D721Med (cell line): Measurements from ENCODE around the gene LDLRAD4.
"Not testable (repeated sequence)": the region's sequence is repeated elsewhere in the genome, so short reads cannot be mapped to it uniquely, and the experiment has no call there.

Experiments used
- DNase-seq: peaks from one replicate; pipeline ENCODE4 v3.0.0; 2011; ENCODE audit warnings: low spot score; ENCODE audit not compliant: insufficient read length
- FAIRE-seq: peaks from 2 replicates; lab custom pipeline; 2011; peaks lifted over from hg19 to GRCh38; lab: Jason Lieb, UNC
- CTCF ChIP-seq: IDR thresholded peaks from 2 replicates; pipeline ENCODE4 v1.5.1; 2012; ENCODE audit warnings: mild to moderate bottlenecking, control low read depth; ENCODE audit not compliant: insufficient read depth; ENCODE audit errors: missing control alignments

The LDLRAD4 gene

DNA sequence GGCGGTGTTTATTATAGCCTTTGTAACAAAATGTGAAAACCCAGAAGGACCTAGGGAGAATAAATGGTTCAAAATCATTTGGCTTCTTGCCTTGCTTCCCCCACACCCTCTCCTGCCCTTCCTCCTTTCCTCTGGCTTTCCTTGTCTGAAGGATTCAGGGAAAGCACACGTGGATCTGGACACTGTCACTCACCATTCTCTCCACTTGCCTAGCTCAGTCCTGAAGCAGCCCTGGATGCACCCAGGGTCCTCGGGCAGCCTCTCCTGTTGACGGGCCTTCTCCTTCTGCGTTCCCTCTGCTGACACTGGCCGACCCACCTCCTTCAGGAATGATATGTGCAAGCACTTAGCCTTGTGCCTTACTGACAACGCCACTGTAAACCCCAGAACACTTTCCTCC is 439.4 kb downstream of the LDLRAD4 start:
- TF ChIP-seq CTCF: no peak
- FAIRE-seq: no peak

GRCh38 chr18:13658436-13659204 is 440.1 kb downstream of the LDLRAD4 start:
- TF ChIP-seq CTCF: no peak
- DNase-seq (no peak), FAIRE-seq (no peak)

More for the DNA sequence above, 439.4 kb downstream of the LDLRAD4 start:
- no peak for DNase-seq

DNA sequence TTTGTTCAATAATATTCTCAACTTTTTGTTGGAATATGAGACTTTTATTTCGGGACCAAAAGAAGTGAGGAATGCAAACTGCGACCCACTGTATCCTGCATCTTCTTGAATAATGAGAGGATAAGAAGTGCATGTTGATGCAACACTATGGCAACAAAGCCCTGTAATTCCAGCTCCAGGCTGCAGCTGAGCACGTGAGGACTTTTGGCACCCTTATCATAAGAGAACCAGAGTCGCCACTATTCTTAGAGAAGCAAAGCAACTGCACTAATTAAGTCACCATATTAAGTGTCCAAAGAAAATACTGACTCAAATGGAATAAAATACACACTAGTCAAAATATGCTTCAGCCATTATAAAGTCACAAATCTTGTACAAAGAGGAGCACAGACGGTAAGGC is 441.9 kb downstream of the LDLRAD4 start:
- no peak for FAIRE-seq
- no peak for TF ChIP-seq CTCF

DNA sequence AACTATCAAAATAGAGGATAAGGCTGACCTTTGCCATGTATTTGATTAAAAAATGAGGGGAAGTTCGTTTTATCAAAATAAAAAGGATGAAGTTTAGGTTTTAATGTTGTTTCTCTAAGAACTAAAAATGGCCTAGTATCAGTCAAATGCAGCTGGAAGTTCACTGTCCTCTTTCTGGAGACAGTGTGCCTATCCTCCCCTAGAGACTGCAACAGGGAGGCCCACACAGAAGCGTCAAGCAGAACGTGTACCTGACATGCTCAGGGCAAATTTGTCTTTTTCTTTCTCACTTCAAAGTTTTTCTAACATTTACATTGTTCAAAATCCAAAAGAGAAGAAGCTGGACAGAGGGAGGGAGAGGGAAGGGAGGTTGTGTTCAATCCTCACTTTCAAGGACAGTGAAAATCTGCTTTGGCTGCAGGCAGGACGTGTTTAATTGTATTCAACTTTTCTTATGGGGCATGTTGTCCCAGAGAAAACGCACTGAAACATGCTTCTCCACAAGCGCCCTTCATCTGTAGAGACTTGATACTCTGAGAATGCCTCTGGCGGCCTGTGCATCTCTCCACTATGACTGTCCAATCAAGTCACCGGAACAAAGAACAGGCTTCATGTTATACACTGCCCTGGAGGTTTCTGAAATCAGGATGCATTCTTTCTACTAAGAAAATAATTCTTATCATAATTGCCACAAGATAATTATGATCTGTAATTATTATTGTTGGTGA is 442.7 kb downstream of the LDLRAD4 start:
- DNase-seq (no peak), FAIRE-seq (no peak)
- TF ChIP-seq CTCF: no peak

More for the DNA sequence above, 441.9 kb downstream of the LDLRAD4 start:
- DNase-seq: no peak

DNA sequence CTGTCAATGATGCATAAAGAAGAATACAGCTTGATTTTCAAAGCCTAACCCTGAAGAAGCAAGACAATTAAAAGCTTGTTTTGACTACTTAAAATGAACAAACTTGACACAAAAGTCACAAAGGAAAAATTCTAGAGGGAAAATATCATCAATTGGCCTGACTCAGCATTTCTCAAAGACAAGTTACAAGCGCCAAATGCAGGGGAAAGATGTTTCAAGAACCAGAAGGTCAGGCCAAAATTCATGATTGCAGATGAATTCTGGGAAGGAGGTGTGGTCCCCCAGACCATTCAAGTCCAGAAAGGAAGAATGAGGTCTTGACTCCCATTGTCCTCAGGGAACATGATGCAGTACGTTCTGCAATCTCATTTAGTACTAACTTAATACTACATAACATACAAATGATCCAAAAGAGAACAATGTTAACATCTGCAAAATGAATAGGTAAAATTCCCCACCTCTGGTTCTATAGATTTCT is 443.3 kb downstream of the LDLRAD4 start:
- TF ChIP-seq CTCF: no peak
- no peak for DNase-seq
- FAIRE-seq: no peak

DNA sequence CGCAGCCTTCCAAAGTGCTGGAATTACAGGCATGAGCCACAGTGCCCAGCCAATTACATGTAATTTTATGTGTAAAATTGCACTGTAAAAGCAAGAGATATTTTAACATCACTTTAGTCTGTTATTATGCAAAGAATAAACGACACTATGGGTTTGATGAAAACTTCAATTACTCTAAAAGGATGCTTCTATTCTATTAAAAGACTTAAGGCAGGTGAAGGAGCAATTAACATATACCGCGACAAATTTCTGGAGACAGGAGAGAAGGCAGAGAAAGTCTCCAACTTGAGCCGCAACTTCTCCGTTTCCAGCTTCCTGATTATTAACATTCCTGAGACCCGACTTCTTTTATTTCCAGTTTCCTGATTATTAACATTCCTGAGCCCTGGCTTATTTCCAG is 454.1 kb downstream of the LDLRAD4 start:
- no peak for FAIRE-seq
- TF ChIP-seq CTCF: no peak
- no peak for DNase-seq

DNA sequence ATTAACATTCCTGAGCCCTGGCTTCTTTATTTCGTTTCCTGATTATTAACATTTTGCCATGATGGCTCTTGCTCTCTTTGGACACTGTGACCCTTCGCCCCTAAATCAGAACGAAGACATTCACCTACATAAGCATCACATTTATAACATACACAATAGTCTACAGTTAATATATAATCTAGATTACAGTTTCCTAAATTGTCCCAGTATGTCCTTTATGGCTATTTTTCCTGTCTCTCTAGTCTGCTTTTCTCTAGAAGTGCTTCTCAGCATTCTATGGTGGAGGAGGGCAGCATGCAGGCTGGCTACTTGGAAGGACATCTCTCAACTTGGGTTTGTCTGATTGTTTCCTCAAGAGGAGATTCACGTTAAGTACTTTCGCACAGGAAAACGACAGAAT is 457.9 kb downstream of the LDLRAD4 start:
- TF ChIP-seq CTCF: no peak
- FAIRE-seq (no peak), DNase-seq (no peak)

- not testable (repeated sequence) for DNase-seq, FAIRE-seq
These were observed 458.8 kb downstream of the LDLRAD4 start for GRCh38 chr18:13677350-13677749.
